ENCODE measurements around the gene UQCR10. TPM values are rescaled to one million over a fixed set of nuclear protein-coding genes. Genes with fewer than 3 reads are reported as not detected.

UQCR10 gene
- total RNA-seq, 1 donor from 2014 or later: 381 TPM

DNA sequence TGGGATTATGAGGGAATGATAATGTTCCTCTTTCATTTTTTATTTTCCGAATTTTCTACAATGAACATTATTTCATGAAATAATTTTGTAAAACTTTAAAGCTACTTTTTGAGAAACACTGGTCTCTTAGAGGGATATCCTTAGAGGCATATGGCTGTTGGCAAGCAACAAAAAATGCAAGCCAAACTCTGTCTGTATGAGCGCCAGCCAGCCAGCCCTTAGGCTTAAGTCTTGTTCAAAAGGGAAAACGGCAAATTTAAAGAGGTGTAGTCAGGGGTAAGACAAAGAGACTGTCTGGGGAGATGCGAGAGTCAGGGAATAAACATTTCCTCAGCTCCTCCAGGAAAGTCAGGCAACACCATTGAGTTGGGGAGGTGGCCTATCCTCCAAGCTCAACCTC lies 48.4 kb downstream of the UQCR10 start:
- intact Hi-C loops (cut with DNase I): no loop called here
- DNase-seq (no peak), ATAC-seq (ENCODE audit: poor library complexity) (peak; percentile 44)

- ATAC-seq (ENCODE audit: poor library complexity) (peak; percentile 87), DNase-seq (peak; percentile 91)
- intact Hi-C loops (cut with DNase I): no loop called here
Measured at GRCh38 chr22:29816128-29816527, 49.0 kb downstream of the UQCR10 start.

- intact Hi-C loops (cut with DNase I): no loop called here
- no peak for ATAC-seq (ENCODE audit: poor library complexity)
Measured at GRCh38 chr22:29816539-29816938, 49.4 kb downstream of the UQCR10 start.

GRCh38 chr22:29816980-29817379 lies 49.8 kb downstream of the UQCR10 start:
- ATAC-seq (ENCODE audit: poor library complexity) (no peak), DNase-seq (no peak)
- intact Hi-C loops (cut with DNase I): no loop called here

More at GRCh38 chr22:29816539-29816938, 49.4 kb downstream of the UQCR10 start:
- DNase-seq: no peak

DNA sequence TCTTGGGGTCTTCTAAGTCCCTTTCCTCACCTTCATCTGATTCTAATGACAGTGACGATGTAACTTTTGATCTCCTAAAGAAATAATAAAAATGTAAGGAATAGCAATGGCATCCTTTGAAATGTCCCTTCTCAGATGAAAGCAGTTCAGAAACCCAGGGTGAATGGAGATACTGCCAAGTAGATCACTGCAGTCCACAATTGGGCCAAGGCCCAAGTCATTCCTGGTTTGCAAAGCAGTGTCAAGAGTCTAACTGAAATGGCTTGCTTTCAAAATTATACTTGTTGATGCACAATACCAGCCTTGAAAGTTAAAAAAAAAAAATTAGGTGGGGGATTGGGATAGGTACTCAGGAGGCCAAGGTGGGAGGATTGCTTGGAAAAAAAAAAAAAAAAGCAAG lies 50.6 kb downstream of the UQCR10 start:
- intact Hi-C loops (cut with DNase I): no loop called here
- DNase-seq (no peak), ATAC-seq (ENCODE audit: poor library complexity) (no peak)

- DNase-seq (no peak), ATAC-seq (ENCODE audit: poor library complexity) (no peak)
- intact Hi-C loops (cut with DNase I): no loop called here
Measured at GRCh38 chr22:29819501-29819900, 52.3 kb downstream of the UQCR10 start.

Other genes with a start within 250 kb of the UQCR10 start
- 47.5 TPM for gene THOC5, start 213.6 kb upstream of the UQCR10 start, total RNA-seq
- 14.3 TPM for gene NIPSNAP1, start 186.3 kb upstream of the UQCR10 start, total RNA-seq
- gene NF2, start 163.7 kb upstream of the UQCR10 start, total RNA-seq: 40.6 TPM
- gene CABP7, start 47.4 kb upstream of the UQCR10 start, total RNA-seq: not detected
- gene ZMAT5, start 362 bp upstream of the UQCR10 start, total RNA-seq: 20.3 TPM
- gene ASCC2, start 70.9 kb downstream of the UQCR10 start, total RNA-seq: 28.5 TPM
- 29.9 TPM for gene MTMR3, start 115.8 kb downstream of the UQCR10 start, total RNA-seq